WTC11 (cell line): ENCODE measurements around the gene TUBB2B. TPM values are rescaled to one million over a fixed set of nuclear protein-coding genes. Genes with fewer than 3 reads are reported as not detected.

Source experiments
- ATAC-seq: fragments of 200-7000 bp; cut with Tn5 transposase; 2 replicates; pipeline ENCODE4 v1.10.0; 2021; ENCODE audit warnings: mild to moderate bottlenecking, moderate library complexity
- Bru-seq: library from RNA; stranded (reverse); fragments of 400-500 nt; gene quantifications from one replicate; lab custom pipeline; 2021; lab: Mats Ljungman, UMichigan
- CTCF ChIA-PET: fragments of 300-600 bp; sonication (Branson Sonifier 250); formaldehyde crosslinking; loops from one replicate; lab custom pipeline; 2021; ENCODE audit warnings: antibody characterized with exemption; lab: Charles Lee
- POLR2A ChIA-PET: fragments of 350-600 bp; sonication (Branson Sonifier 250); formaldehyde crosslinking; loops from one replicate; lab custom pipeline; 2021; ENCODE audit warnings: antibody characterized with exemption; lab: Charles Lee
- DNase-seq: peaks from one replicate; pipeline ENCODE4 v3.0.0; 2021; ENCODE audit warnings: low spot score
- H3K27ac Mint-ChIP-seq: 2 replicates; pipeline ENCODE4 v1.8.0; 2021; ENCODE audit warnings: mixed read lengths
- H3K27me3 Mint-ChIP-seq: 2 replicates; pipeline ENCODE4 v1.8.0; 2021; ENCODE audit warnings: low read depth, mild to moderate bottlenecking, moderate library complexity, mixed read lengths
- H3K36me3 Mint-ChIP-seq: 2 replicates; pipeline ENCODE4 v1.8.0; 2021; ENCODE audit warnings: mixed read lengths
- H3K4me1 Mint-ChIP-seq: 2 replicates; pipeline ENCODE4 v1.8.0; 2022; ENCODE audit warnings: mixed read lengths
- H3K4me3 Mint-ChIP-seq: 2 replicates; pipeline ENCODE4 v1.8.0; 2021; ENCODE audit warnings: mild to moderate bottlenecking, moderate library complexity, mixed read lengths
- H3K9me3 Mint-ChIP-seq: 2 replicates; pipeline ENCODE4 v1.8.0; 2021; ENCODE audit warnings: mixed read lengths
- ATF2 ChIP-seq: sonication (generic); formaldehyde crosslinking; IDR thresholded peaks from 2 replicates; pipeline ENCODE4 v1.8.1; 2022; ENCODE audit warnings: low read depth, missing genetic modification reagents, borderline replicate concordance
- ATF6 ChIP-seq: sonication (generic); formaldehyde crosslinking; IDR thresholded peaks from 2 replicates; pipeline ENCODE4 v1.8.1; 2023; ENCODE audit warnings: mild to moderate bottlenecking, missing genetic modification reagents
- ERG ChIP-seq: fragments of 250-450 bp; sonication (Bioruptor Pico); IDR thresholded peaks from 2 replicates; pipeline ENCODE4 v1.8.0; 2021; ENCODE audit warnings: mild to moderate bottlenecking
- ESRRA ChIP-seq: sonication (generic); formaldehyde crosslinking; IDR thresholded peaks from 2 replicates; pipeline ENCODE4 v1.8.1; 2022; ENCODE audit warnings: mild to moderate bottlenecking, missing genetic modification reagents, borderline replicate concordance
- FOXP4 ChIP-seq: sonication (generic); formaldehyde crosslinking; IDR thresholded peaks from 2 replicates; pipeline ENCODE4 v1.8.0; 2022; ENCODE audit warnings: mild to moderate bottlenecking, missing genetic modification reagents
- GABPB1 ChIP-seq: sonication (generic); formaldehyde crosslinking; IDR thresholded peaks from 2 replicates; pipeline ENCODE4 v1.8.1; 2023; ENCODE audit warnings: mild to moderate bottlenecking, missing genetic modification reagents
- GRHL2 ChIP-seq: fragments of 250-450 bp; sonication (Bioruptor Pico); IDR thresholded peaks from 2 replicates; pipeline ENCODE4 v1.8.0; 2022; ENCODE audit warnings: mild to moderate bottlenecking, moderate library complexity; ENCODE audit not compliant: insufficient replicate concordance, severe bottlenecking
- GTF2I ChIP-seq: fragments of 250-450 bp; sonication (Bioruptor Pico); conservative IDR thresholded peaks from 2 replicates; pipeline ENCODE4 v1.4.0; 2021; ENCODE audit warnings: mild to moderate bottlenecking
- IRF1 ChIP-seq: sonication (generic); formaldehyde crosslinking; IDR thresholded peaks from 2 replicates; pipeline ENCODE4 v1.8.0; 2023; ENCODE audit warnings: missing genetic modification reagents
- IRF2 ChIP-seq: sonication (generic); formaldehyde crosslinking; IDR thresholded peaks from 2 replicates; pipeline ENCODE4 v1.8.0; 2022; ENCODE audit warnings: low read depth, missing genetic modification reagents, borderline replicate concordance
- MYBL2 ChIP-seq: sonication (generic); formaldehyde crosslinking; IDR thresholded peaks from 2 replicates; pipeline ENCODE4 v1.8.1; 2023; ENCODE audit warnings: mild to moderate bottlenecking, moderate library complexity, missing genetic modification reagents
- NFYB ChIP-seq: sonication (generic); formaldehyde crosslinking; conservative IDR thresholded peaks from 2 replicates; pipeline ENCODE4 v1.8.0; 2022; ENCODE audit warnings: low read depth, missing genetic modification reagents
- TEAD1 ChIP-seq: sonication (generic); formaldehyde crosslinking; IDR thresholded peaks from 2 replicates; pipeline ENCODE4 v1.8.0; 2022; ENCODE audit warnings: mild to moderate bottlenecking, missing genetic modification reagents
- ZNF121 ChIP-seq: sonication (generic); formaldehyde crosslinking; IDR thresholded peaks from 2 replicates; pipeline ENCODE4 v1.8.0; 2023; ENCODE audit warnings: missing genetic modification reagents
- ZNF281 ChIP-seq: sonication (generic); formaldehyde crosslinking; IDR thresholded peaks from 2 replicates; pipeline ENCODE4 v1.8.0; 2023; ENCODE audit warnings: mild to moderate bottlenecking, missing genetic modification reagents
- ZNF512 ChIP-seq: sonication (generic); formaldehyde crosslinking; IDR thresholded peaks from 2 replicates; pipeline ENCODE4 v1.8.1; 2022; ENCODE audit warnings: missing genetic modification reagents, borderline replicate concordance
- ZNF532 ChIP-seq: fragments of 250-450 bp; sonication (Bioruptor Pico); IDR thresholded peaks from 2 replicates; pipeline ENCODE4 v1.9.0; 2021; ENCODE audit warnings: mild to moderate bottlenecking, borderline replicate concordance
- long read RNA-seq, 3 experiments: library from RNA in 1 of 3; library from capped mRNA in 1 of 3; library from polyadenylated mRNA in 1 of 3; unstranded in 2 of 3; stranded (forward) in 1 of 3; transcript quantifications; one replicate each; pipeline ENCODE4 v2.0.0, GENCODE V29; 2021
- total RNA-seq: library from RNA; stranded (reverse); gene quantifications from 3 replicates; pipeline ENCODE4 v1.2.3, GENCODE V29; 2021

The TUBB2B gene
- total RNA-seq (591 to 627 TPM (median 616 TPM) in 3 replicates), Bru-seq, nascent RNA (percentile 97 among the genes with signal in this experiment)
- long read RNA-seq, experiment 1, transcript TUBB2B-201 (4 exons, 2,020 nt), result major isoform, 1,344 of 1,499 reads
- long read RNA-seq, experiment 1, partial matches to known transcripts, result 149 of 1,499 reads
- long read RNA-seq, experiment 1, other reads (novel, unspliced or antisense), result 6 of 1,499 reads
- long read RNA-seq, experiment 2, transcript TUBB2B-201 (4 exons, 2,020 nt), result major isoform, 579 of 860 reads
- long read RNA-seq, experiment 2, partial matches to known transcripts, result 266 of 860 reads
- long read RNA-seq, experiment 2, other reads (novel, unspliced or antisense), result 15 of 860 reads
- long read RNA-seq, experiment 3, transcript TUBB2B-201 (4 exons, 2,020 nt), result major isoform, 252 of 278 reads
- long read RNA-seq, experiment 3, partial matches to known transcripts, result 24 of 278 reads
- long read RNA-seq, experiment 3, other reads (novel, unspliced or antisense), result 2 of 278 reads

- H3K9me3 Mint-ChIP-seq, result no peaks in the 10 kb centered on the region
- CTCF ChIA-PET, result interaction anchor here (0.6 to 5.2 kb wide), 11 partner anchors 12 to 70 kb away, joined by 3 to 65 read pairs (median 4); partner anchors contain the start of genes PSMG4 and TUBB2A
- TF ChIP-seq ERG (CRISPR knock-in tag) (no peak), ATF2 (no peak), ZNF512 (no peak), ZNF121 (no peak), NFYB (CRISPR knock-in tag) (no peak), FOXP4 (CRISPR knock-in tag) (0 out of 2 replicates have a peak, but pooled peaks have one; percentile 17), ZNF532 (no peak), MYBL2 (CRISPR knock-in tag) (no peak), ESRRA (no peak), TEAD1 (CRISPR knock-in tag) (peak; percentile 51; the same call in 1 of the 2 replicates), IRF1 (CRISPR knock-in tag) (no peak), IRF2 (no peak), ATF6 (CRISPR knock-in tag) (no peak), GTF2I (CRISPR knock-in tag) (no peak), GRHL2 (CRISPR knock-in tag) (no peak), GABPB1 (peak; percentile 88), ZNF281 (no peak)
Measured at GRCh38 chr6:3227363-3228045, at the start of gene TUBB2B. TUBB2B (minus strand) TSS chr6:3227653; CDS start chr6:3227543, 110 bp downstream.

More at GRCh38 chr6:3227363-3228045, at the start of gene TUBB2B:
- peaks cover 23% of the 10 kb centered on the region for H3K27me3 Mint-ChIP-seq
- peak within 1 kb of the TSS; percentile 89 for H3K4me3 Mint-ChIP-seq
- H3K4me1 Mint-ChIP-seq, result peaks cover 42% of the 10 kb centered on the region
- POLR2A ChIA-PET, result interaction anchor here (1.0 to 2.4 kb wide), 6 partner anchors 19 to 70 kb away, joined by 3 to 9 read pairs (median 6); partner anchors contain the start of genes PSMG4 and TUBB2A
- peaks cover 23% of the 10 kb centered on the region for H3K36me3 Mint-ChIP-seq
- H3K27ac Mint-ChIP-seq, result peak within 1 kb of the TSS; percentile 98
- peak; percentile 71 for ATAC-seq
- DNase-seq, result peak; percentile 91
